ENCODE measurements around the gene EZH1. TPM values are rescaled to one million over a fixed set of nuclear protein-coding genes. Genes with fewer than 3 reads are reported as not detected.

Gene EZH1
- total RNA-seq, 2 donors from 2014 or later: 72.6 to 77.0 TPM

DNA sequence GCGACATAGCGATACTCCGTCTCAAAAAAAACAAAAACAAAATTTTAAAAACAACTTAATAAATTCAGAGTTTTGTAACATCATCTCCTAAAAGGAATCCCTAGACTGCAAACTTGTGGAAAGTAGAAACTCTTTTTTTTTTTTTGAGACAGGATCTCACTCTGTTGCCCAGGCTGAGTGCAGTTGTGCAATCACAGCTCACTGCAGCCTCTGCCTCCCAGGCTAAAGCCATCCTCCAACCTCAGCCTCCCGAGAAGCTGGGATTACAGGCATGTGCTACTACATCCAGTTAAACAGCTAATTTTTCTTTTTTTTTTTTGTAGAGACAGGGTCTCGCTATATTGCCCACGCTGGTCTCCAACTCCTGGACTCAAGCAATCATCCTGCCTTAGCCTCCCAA, 19.7 kb downstream of the EZH1 start:
- H3K4me3 Mint-ChIP-seq: no peak overlapping the region
- H3K27ac Mint-ChIP-seq: no peak overlapping the region

DNA sequence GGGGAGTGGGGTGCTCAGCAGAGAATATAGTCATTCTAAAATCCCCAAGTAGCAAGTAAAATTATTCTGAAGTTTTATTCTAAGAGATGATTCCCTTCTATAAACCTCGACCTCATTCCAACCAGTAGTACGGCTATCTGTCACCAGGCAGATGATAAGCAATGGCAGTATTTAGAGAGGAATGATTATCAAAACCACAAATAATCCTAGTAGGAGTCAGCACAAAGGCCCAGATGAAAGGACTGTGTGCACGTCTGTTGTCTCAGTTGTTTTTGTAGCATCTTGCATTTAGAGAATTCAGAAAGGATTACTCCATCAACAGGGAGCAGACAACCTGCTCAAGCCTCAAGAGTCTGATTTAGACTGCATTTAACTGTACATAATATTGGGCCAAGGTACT, 21.2 kb downstream of the EZH1 start:
- DNase-seq: no peak
- no peaks in the 10 kb centered on the region for H3K27me3 Mint-ChIP-seq
- H3K9me3 ChIP-seq (ENCODE audit: control insufficient read depth, low read length, poor library complexity, severe bottlenecking): no peaks in the 10 kb centered on the region
- no peak for ATAC-seq
- H3K27ac Mint-ChIP-seq: no peak overlapping the region
- H3K4me1 Mint-ChIP-seq: peaks cover 3% of the 10 kb centered on the region
- H3K4me3 Mint-ChIP-seq: no peak overlapping the region
- H3K36me3 Mint-ChIP-seq (ENCODE audit: low read depth): peaks cover 4% of the 10 kb centered on the region

More for the DNA sequence above, 19.7 kb downstream of the EZH1 start:
- H3K9me3 ChIP-seq (ENCODE audit: control insufficient read depth, low read length, poor library complexity, severe bottlenecking): no peaks in the 10 kb centered on the region
- DNase-seq (no peak), ATAC-seq (no peak)
- H3K4me1 Mint-ChIP-seq: peaks cover 3% of the 10 kb centered on the region
- H3K27me3 Mint-ChIP-seq: no peaks in the 10 kb centered on the region
- H3K36me3 Mint-ChIP-seq (ENCODE audit: low read depth): peaks cover 3% of the 10 kb centered on the region

DNA sequence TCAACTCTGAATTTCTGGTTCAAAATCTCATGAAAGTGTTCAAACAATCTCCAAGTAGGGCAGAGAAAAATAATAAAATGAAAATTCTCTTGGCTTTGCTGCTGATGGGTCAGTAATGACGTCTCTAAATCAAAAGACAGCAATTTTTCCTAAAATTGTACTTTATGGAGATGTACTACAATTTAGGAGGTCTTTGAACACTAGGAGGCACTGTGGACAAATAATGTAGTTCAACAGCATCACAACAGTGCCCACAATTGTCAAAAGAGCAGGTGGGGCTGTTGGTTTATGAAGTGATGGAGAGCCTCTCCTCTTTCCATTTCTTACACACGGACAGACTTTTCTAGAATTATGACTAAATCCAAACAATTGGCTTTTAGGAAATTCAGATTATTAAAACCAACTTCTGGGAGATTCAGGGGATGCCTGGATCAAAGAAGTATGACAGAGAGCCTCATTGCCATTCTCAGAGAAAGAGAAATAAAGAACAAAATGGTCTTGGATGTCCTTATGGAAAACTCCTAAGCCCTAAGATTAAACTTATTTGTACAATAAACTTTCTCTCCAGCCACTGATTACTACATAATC, 23.8 kb downstream of the EZH1 start:
- peak overlapping the region; percentile 47 for H3K27ac Mint-ChIP-seq
- DNase-seq (no peak), ATAC-seq (peak; percentile 80)
- H3K9me3 ChIP-seq (ENCODE audit: control insufficient read depth, low read length, poor library complexity, severe bottlenecking): no peaks in the 10 kb centered on the region
- peaks cover 12% of the 10 kb centered on the region for H3K36me3 Mint-ChIP-seq (ENCODE audit: low read depth)
- peaks cover 5% of the 10 kb centered on the region for H3K4me1 Mint-ChIP-seq
- H3K4me3 Mint-ChIP-seq: no peak overlapping the region
- no peaks in the 10 kb centered on the region for H3K27me3 Mint-ChIP-seq

DNA sequence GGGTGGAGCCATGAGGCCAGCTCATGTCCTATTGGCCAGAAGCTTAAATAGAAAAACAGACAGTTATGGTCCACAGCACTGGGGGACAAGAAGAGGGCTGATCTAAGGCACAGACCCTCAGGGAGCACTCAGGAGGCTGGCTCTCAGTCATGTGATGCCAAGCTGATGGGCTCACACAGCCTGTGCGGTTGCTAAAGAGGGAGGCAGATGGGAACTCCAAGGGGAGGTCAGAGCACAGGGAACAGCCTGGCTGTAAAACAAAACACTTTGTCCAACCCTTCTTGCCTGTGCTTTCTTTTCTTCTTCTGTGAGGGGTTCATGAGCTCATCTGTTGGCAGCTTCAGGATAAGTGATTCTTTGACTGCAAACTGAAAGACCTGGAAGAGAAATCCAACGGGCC, 35.3 kb downstream of the EZH1 start:
- no peak for ATAC-seq
- H3K4me3 Mint-ChIP-seq: no peak overlapping the region
- H3K27ac Mint-ChIP-seq: no peak overlapping the region
- DNase-seq: no peak
- peaks cover 20% of the 10 kb centered on the region for H3K36me3 Mint-ChIP-seq (ENCODE audit: low read depth)
- no peaks in the 10 kb centered on the region for H3K9me3 ChIP-seq (ENCODE audit: control insufficient read depth, low read length, poor library complexity, severe bottlenecking)
- no peaks in the 10 kb centered on the region for H3K27me3 Mint-ChIP-seq
- H3K4me1 Mint-ChIP-seq: peaks cover 31% of the 10 kb centered on the region

DNA sequence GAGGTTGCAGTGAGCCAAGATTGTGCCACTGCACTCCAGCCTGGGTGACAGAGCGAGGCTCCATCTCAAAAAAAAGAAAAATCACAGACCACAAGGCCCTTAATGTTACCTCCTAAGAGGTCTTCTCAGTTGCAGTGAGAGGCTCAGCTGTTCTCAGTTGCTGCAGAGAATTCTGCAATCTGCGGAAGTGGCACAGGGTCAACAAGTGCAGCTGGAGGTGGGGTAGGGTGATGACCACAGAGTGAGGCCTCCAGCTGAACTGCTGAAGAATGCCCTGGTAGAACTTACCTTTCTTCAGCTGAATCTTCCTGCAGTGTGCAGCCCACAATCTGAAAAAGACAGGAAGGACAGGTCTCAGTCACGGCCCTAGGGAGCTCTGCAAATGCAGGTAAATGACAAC, 36.3 kb downstream of the EZH1 start:
- ATAC-seq (no peak), DNase-seq (no peak)
- H3K27ac Mint-ChIP-seq: no peak overlapping the region
- peaks cover 22% of the 10 kb centered on the region for H3K36me3 Mint-ChIP-seq (ENCODE audit: low read depth)
- H3K4me1 Mint-ChIP-seq: peaks cover 37% of the 10 kb centered on the region
- H3K9me3 ChIP-seq (ENCODE audit: control insufficient read depth, low read length, poor library complexity, severe bottlenecking): no peaks in the 10 kb centered on the region
- H3K27me3 Mint-ChIP-seq: no peaks in the 10 kb centered on the region
- H3K4me3 Mint-ChIP-seq: peak overlapping the region; percentile 19

DNA sequence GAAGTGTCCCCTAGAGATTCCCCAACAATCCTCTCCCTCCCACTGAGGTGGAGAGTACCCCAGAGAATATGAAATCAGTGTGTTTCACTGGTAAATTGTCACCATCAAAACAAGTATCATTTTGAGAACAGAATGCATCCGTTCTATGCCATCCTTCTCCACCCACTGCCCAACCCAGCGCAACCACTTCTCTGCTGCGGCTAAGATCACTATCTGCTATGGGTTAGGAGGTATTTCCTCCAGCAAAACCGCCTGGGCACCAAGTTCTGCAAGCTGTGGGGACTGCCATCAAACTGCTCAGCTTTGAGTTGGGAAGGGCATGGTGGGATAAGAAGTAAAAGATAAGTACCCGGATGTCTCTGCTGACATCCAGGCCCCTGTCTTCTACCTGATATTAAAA, 38.1 kb downstream of the EZH1 start:
- Mint-ChIP-seq H3K4me3 (peak overlapping the region; percentile 74), H3K36me3 (ENCODE audit: low read depth) (peaks cover 23% of the 10 kb centered on the region), H3K27ac (peak overlapping the region; percentile 11), H3K4me1 (peaks cover 37% of the 10 kb centered on the region), H3K27me3 (no peaks in the 10 kb centered on the region)
- DNase-seq (peak; percentile 33 to 55 (median 44)), ATAC-seq (peak; percentile 99)
- no peaks in the 10 kb centered on the region for H3K9me3 ChIP-seq (ENCODE audit: control insufficient read depth, low read length, poor library complexity, severe bottlenecking)

DNA sequence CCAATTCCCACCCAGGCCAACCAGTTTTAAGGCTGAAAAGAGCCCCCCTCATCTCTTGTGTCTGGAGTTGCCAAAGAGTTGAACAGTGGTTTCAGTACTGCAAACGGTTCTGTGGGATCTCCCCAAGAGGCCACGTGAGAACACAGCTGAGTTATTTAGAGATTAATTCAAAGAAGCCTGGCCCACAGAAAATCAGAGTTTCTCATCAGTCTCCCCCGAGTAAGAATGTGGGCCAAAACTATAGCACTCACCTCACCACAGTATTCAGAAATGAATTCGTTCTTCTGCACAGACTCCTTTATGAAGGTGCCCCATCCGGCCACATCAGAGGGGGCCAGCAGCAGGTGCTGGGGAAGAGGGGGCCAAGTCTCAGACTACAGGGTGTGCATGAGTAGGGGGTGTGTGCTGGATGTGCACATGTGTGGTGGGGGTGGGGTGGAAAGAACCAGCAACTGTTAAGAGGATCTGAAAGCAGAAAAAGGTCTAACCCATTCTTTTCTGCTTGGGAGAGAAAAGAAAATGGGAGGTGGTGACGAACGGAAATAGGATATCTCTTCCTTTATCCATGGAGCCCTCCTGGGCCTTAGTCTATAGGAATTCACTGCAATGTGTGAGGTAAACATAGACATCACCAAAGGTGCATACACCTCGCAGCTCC, 39.9 kb downstream of the EZH1 start:
- Mint-ChIP-seq H3K36me3 (ENCODE audit: low read depth) (peaks cover 23% of the 10 kb centered on the region), H3K27me3 (no peaks in the 10 kb centered on the region), H3K27ac (peak overlapping the region; percentile 24), H3K4me3 (peak overlapping the region; percentile 33), H3K4me1 (peaks cover 37% of the 10 kb centered on the region)
- DNase-seq: no peak
- no peak for ATAC-seq
- no peaks in the 10 kb centered on the region for H3K9me3 ChIP-seq (ENCODE audit: control insufficient read depth, low read length, poor library complexity, severe bottlenecking)

DNA sequence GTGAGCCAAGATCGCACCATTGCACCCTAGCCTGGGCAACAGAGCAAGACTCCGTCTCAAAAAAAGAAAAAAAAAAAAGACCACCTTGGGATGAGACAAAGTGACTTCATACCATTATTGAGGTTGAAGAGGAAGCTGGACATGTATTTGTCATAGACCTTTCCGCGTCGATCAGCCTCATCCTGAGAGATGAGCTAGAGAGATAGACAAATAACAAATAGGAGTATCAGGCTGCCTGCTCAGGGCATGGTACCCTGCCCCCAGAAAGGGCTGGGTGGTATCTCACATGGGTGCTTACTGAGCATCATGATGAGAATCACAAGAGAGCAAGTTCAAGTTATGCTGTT, 40.4 kb downstream of the EZH1 start:
- Mint-ChIP-seq H3K27me3 (no peaks in the 10 kb centered on the region), H3K27ac (peak overlapping the region; percentile 24), H3K36me3 (ENCODE audit: low read depth) (peaks cover 23% of the 10 kb centered on the region), H3K4me1 (peaks cover 38% of the 10 kb centered on the region), H3K4me3 (no peak overlapping the region)
- H3K9me3 ChIP-seq (ENCODE audit: control insufficient read depth, low read length, poor library complexity, severe bottlenecking): no peaks in the 10 kb centered on the region
- DNase-seq (no peak), ATAC-seq (no peak)

DNA sequence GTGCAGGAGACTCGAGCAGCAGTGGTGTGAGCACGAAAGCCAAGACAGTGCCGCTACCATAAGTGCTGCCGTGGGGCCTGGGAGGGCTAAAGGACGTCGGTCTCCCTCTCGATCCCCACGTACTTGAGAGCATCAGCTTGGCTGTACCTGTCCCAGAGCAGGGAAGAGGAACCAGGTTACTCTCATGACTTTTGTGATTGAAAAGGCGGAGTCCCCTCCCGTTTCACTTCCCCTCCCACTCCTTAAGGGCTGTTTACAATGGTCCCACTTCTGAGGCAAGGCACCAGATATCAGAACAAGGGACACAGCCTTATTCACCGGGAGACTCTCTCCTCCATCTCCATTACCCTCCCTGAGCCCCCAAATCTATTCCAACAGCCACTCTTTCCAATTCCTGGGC, 42.4 kb downstream of the EZH1 start:
- peaks cover 12% of the 10 kb centered on the region for H3K36me3 Mint-ChIP-seq (ENCODE audit: low read depth)
- DNase-seq (no peak), ATAC-seq (no peak)
- no peak overlapping the region for H3K4me3 Mint-ChIP-seq
- peaks cover 25% of the 10 kb centered on the region for H3K4me1 Mint-ChIP-seq
- H3K27me3 Mint-ChIP-seq: no peaks in the 10 kb centered on the region
- no peak overlapping the region for H3K27ac Mint-ChIP-seq
- no peaks in the 10 kb centered on the region for H3K9me3 ChIP-seq (ENCODE audit: control insufficient read depth, low read length, poor library complexity, severe bottlenecking)

DNA sequence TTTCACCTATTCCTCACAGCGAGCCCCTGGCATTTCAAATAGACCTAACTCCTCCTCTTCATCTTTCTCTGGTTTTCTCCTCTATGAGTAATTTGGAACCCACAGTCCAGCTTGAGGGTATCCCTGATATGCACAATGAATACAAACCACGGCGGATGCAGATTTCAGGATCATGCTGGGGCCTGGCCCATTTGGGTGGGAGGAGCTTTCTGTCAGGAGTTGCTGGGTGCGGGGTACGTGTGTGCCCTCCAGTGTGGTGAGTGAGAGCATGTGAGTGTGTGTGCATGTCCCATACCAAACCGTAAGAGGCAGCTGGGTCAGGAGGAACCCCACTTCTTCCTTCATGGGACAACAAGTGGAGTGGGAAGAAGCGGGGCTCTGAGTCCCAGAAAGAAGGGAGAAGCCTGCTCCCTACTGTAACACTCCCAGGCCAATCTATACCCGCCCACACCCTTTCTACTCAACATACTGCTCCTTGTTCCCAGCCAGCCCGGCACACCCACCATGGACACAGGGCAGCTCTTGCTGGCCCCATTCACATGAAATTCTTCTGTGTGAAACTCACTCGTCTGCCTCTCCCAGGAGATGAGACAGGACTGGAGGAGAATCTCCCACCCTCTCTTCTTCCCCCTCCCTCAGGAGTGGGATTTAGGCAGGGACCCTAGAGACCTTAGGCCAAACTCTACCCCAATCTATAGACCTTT, 44.1 kb downstream of the EZH1 start:
- no peak for DNase-seq
- H3K27me3 Mint-ChIP-seq: no peaks in the 10 kb centered on the region
- peaks cover 15% of the 10 kb centered on the region for H3K4me1 Mint-ChIP-seq
- ATAC-seq: no peak
- H3K4me3 Mint-ChIP-seq: no peak overlapping the region
- no peak overlapping the region for H3K27ac Mint-ChIP-seq
- H3K9me3 ChIP-seq (ENCODE audit: control insufficient read depth, low read length, poor library complexity, severe bottlenecking): no peaks in the 10 kb centered on the region
- peaks cover 12% of the 10 kb centered on the region for H3K36me3 Mint-ChIP-seq (ENCODE audit: low read depth)

DNA sequence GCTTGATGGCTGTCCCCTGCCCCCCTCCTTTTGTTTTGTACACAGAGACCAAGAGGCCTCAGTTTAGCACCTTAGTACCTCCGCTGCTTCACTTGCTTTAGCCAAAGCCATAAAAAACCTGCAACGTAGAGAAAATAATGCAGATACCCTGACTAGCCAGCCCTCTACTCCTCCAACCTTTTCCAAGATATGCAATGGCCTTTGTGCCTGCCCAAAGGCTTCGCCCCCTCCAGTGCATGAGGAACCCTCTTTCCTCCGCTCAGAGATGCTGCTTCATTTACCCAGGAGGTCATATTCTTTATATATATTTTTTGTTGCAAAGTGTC, 45.5 kb downstream of the EZH1 start:
- H3K4me1 Mint-ChIP-seq: peaks cover 9% of the 10 kb centered on the region
- no peak overlapping the region for H3K4me3 Mint-ChIP-seq
- ATAC-seq (no peak), DNase-seq (no peak)
- no peaks in the 10 kb centered on the region for H3K27me3 Mint-ChIP-seq
- no peak overlapping the region for H3K27ac Mint-ChIP-seq
- H3K9me3 ChIP-seq (ENCODE audit: control insufficient read depth, low read length, poor library complexity, severe bottlenecking): no peaks in the 10 kb centered on the region
- peaks cover 7% of the 10 kb centered on the region for H3K36me3 Mint-ChIP-seq (ENCODE audit: low read depth)

DNA sequence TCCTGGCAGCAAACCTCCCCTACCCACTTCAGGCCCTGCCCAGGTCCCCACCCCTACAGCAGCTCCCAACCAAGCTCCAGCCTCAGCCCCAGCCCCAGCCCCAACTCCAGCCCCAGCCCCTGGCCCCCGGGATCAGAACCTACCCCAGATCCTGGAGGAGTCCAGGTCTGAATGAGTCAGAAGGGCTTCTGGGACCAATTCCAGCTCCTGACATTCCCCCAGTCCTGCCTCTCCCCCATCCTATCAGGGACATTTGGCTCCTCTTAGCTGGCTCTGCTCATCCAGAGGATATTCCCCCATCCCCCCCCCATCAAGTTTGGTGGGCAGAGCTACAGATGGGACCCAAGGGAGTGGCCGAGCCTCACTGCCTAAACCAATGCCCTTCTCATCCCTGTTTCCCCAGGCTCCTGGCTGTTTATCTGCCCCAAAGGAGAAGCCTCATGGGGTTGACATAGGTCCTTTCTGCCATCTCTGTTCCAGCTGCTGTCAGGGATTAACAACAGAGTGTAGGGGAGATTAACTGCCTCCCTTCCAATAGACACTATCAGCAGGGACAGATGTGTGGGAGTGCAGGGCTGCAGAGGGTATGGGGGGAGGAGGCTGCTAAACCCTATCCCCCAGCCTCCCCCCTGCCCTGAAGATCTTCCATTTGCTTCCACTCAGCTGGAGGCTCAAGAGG, 46.0 kb downstream of the EZH1 start:
- no peaks in the 10 kb centered on the region for H3K9me3 ChIP-seq (ENCODE audit: control insufficient read depth, low read length, poor library complexity, severe bottlenecking)
- ATAC-seq (no peak), DNase-seq (no peak)
- H3K27ac Mint-ChIP-seq: no peak overlapping the region
- peaks cover 7% of the 10 kb centered on the region for H3K4me1 Mint-ChIP-seq
- H3K36me3 Mint-ChIP-seq (ENCODE audit: low read depth): peaks cover 6% of the 10 kb centered on the region
- no peaks in the 10 kb centered on the region for H3K27me3 Mint-ChIP-seq
- H3K4me3 Mint-ChIP-seq: no peak overlapping the region

DNA sequence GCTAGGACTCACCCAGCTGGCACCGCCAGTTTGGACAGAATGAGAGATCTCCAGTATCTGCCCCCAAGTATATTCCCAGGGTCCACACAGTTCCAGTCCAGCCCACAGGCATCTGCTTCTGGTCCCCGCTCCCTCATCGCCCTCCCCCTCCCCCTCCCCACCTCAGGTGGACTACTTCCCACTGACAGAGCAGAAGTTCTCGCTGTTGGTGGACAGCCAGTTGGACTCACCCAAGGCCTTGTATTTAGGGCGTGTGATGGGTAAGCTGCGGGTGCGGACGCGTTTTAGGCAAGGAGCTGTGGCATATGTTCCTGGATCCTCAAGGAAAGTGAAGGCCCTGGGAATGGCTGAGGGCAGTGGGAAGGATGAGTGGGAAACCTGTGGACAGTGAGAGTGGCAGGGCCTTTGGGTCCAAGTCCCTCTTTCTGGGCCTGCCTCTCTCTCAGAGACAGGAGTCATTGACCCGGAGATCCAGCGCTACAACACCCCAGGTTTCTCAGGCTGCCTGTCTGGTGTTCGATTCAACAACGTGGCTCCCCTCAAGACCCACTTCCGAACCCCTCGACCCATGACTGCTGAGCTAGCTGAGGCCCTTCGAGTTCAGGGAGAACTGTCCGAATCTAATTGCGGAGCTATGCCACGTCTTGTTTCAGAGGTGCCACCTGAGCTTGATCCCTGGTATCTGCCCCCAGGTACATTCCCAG, 47.6 kb downstream of the EZH1 start:
- no peak for DNase-seq
- H3K27ac Mint-ChIP-seq: no peak overlapping the region
- no peaks in the 10 kb centered on the region for H3K9me3 ChIP-seq (ENCODE audit: control insufficient read depth, low read length, poor library complexity, severe bottlenecking)
- H3K4me3 Mint-ChIP-seq: no peak overlapping the region
- H3K27me3 Mint-ChIP-seq: no peaks in the 10 kb centered on the region
- H3K36me3 Mint-ChIP-seq (ENCODE audit: low read depth): peaks cover 2% of the 10 kb centered on the region
- no peak for ATAC-seq
- peaks cover 4% of the 10 kb centered on the region for H3K4me1 Mint-ChIP-seq

All from T-helper 17 cell (primary cell).